Hepatocyte (in vitro differentiated cells): ENCODE results near the gene FBXO2.

Experiments used
- CTCF ChIP-seq: fragments of 200-600 bp; sonication (generic); IDR thresholded peaks from 2 replicates; pipeline ENCODE4 v1.5.1; 2016; ENCODE audit warnings: antibody characterized with exemption, mild to moderate bottlenecking; ENCODE audit not compliant: poor library complexity
- EZH2 ChIP-seq: fragments of 200-600 bp; sonication (generic); IDR thresholded peaks from 2 replicates; pipeline ENCODE4 v1.6.1; 2016; ENCODE audit warnings: antibody characterized with exemption, mild to moderate bottlenecking, borderline replicate concordance

DNA sequence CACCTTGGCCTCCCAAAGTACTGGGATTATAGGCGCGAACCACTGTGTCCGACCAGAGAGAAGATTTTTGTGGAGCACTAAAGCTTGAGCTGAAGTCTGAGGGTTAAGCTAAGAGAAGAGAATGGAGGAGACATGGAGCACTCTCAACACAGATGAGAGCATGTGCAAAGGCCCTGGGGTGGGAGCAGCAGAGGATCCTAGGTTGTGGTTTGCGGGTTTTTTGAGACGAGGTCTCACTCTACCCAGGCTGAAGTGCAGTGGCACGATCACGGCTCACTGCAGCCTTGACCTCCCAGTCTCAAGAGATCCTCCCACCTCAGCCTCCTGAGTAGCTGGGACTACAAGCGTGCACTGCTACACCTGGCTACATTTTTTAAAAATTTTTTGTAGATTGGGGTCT is 30.5 kb downstream of the FBXO2 start:
- TF ChIP-seq CTCF (no peak), EZH2 (no peak)
